ENCODE results near the gene ZBTB24.
A peak's percentile ranks its signal among the peaks of the same experiment; 100 is the strongest.
"Not testable (repeated sequence)": the region's sequence is repeated elsewhere in the genome, so short reads cannot be mapped to it uniquely, and the experiment has no call there.

The ZBTB24 gene

GRCh38 chr6:109467696-109468095 is 15.3 kb downstream of the ZBTB24 start:
- no peak for DNase-seq

- no peak for DNase-seq
Observed at GRCh38 chr6:109466212-109466923, 16.7 kb downstream of the ZBTB24 start.

GRCh38 chr6:109465772-109466171 is 17.2 kb downstream of the ZBTB24 start:
- DNase-seq, result peak; percentile 99

GRCh38 chr6:109461733-109462526 is 21.1 kb downstream of the ZBTB24 start:
- no peak for DNase-seq

GRCh38 chr6:109461205-109461604 is 21.8 kb downstream of the ZBTB24 start:
- not testable (repeated sequence) for DNase-seq

- no peak for DNase-seq
Observed at GRCh38 chr6:109460161-109460829, 22.7 kb downstream of the ZBTB24 start.

GRCh38 chr6:109458774-109459531 is 24.1 kb downstream of the ZBTB24 start:
- no peak for DNase-seq

GRCh38 chr6:109457562-109457996 is 25.4 kb downstream of the ZBTB24 start:
- no peak for DNase-seq

- no peak for DNase-seq
Observed at GRCh38 chr6:109456710-109457561, 26.1 kb downstream of the ZBTB24 start.

GRCh38 chr6:109456111-109456583 is 26.9 kb downstream of the ZBTB24 start:
- no peak for DNase-seq

GRCh38 chr6:109455437-109456110 is 27.4 kb downstream of the ZBTB24 start, which contains the start of gene MICAL1:
Gene MICAL1, minus strand, starts transcription at chr6:109455772. Its CDS starts 1,576 bp downstream, at chr6:109454196.
- DNase-seq, result peak; percentile 23

GRCh38 chr6:109454496-109455436 is 28.3 kb downstream of the ZBTB24 start:
- DNase-seq, result no peak

- DNase-seq, result no peak
Observed at GRCh38 chr6:109453594-109454495, 29.2 kb downstream of the ZBTB24 start.

GRCh38 chr6:109453156-109453555 is 29.9 kb downstream of the ZBTB24 start:
- no peak for DNase-seq

GRCh38 chr6:109452181-109452580 is 30.8 kb downstream of the ZBTB24 start:
- no peak for DNase-seq

GRCh38 chr6:109451376-109451775 is 31.6 kb downstream of the ZBTB24 start:
- no peak for DNase-seq

GRCh38 chr6:109450801-109451200 is 32.2 kb downstream of the ZBTB24 start:
- no peak for DNase-seq

- no peak for DNase-seq
Observed at GRCh38 chr6:109449795-109450673, 33.0 kb downstream of the ZBTB24 start.
